Gastrocnemius medialis (tissue), 4 donors: ENCODE measurements around the gene LRRC74A. TPM values are rescaled to one million over a fixed set of nuclear protein-coding genes. Genes with fewer than 3 reads are reported as not detected.

ENCODE experiments used
- ATAC-seq, 2 donors: fragments of 150-250 bp; one replicate each; pipeline ENCODE4 v1.9.1; 2016
- DNase-seq, 2 donors: peaks; one replicate each; pipeline ENCODE4 v3.0.0-alpha.2; 2019
- H3K27ac ChIP-seq, 4 donors: fragments of 200-600 bp; sonication (generic); 1 replicate in 1 of 4; 2 replicates in 3 of 4; pipeline ENCODE4 v1.5.1; 2016 to 2018; ENCODE audit warnings: mild to moderate bottlenecking in 2 of 4, moderate library complexity in 1 of 4
- H3K27me3 ChIP-seq, 3 donors: fragments of 200-600 bp; sonication (generic) in 2 of 3; 1 replicate in 1 of 3; 2 replicates in 2 of 3; pipeline versions ENCODE4 v1.5.1 to v1.6.0; 2016 to 2019; ENCODE audit warnings: mild to moderate bottlenecking in 1 of 3, moderate library complexity in 1 of 3
- H3K36me3 ChIP-seq, 2 donors: fragments of 200-600 bp; sonication (generic) in 1 of 2; one replicate each; pipeline ENCODE4 v1.5.1; 2017 to 2018
- H3K4me1 ChIP-seq, 2 donors: fragments of 200-600 bp; sonication (generic) in 1 of 2; one replicate each; pipeline ENCODE4 v1.5.1; 2016 to 2017; ENCODE audit warnings: mild to moderate bottlenecking in 2 of 2
- H3K4me3 ChIP-seq, 4 donors: fragments of 200-600 bp; sonication (generic) in 3 of 4; 1 replicate in 1 of 4; 2 replicates in 3 of 4; pipeline ENCODE4 v1.5.1; 2016 to 2019; ENCODE audit warnings: mild to moderate bottlenecking in 2 of 4
- H3K9me3 ChIP-seq, 3 donors: fragments of 200-600 bp; sonication (generic) in 2 of 3; 1 replicate in 1 of 3; 2 replicates in 2 of 3; pipeline ENCODE4 v1.5.1; 2016 to 2019
- POLR2A ChIP-seq, 2 donors: fragments of 450-650 bp; IDR thresholded peaks; one replicate each; pipeline ENCODE4 v1.6.1; 2017; ENCODE audit warnings: antibody characterized with exemption in 2 of 2, mild to moderate bottlenecking in 2 of 2, moderate library complexity in 2 of 2
- in situ Hi-C, 4 donors: fragments of 200-750 bp; cut with MboI; loops; one replicate each; pipeline versions ENCODE4 v1.15.0 to v1.8.0; 2017; ENCODE audit warnings: low sequenced_read_pairs in 4 of 4
- intact Hi-C: fragments of 100-400 bp; cut with DNase I; formaldehyde crosslinking; loops from one replicate; pipeline ENCODE4 v1.15.1; 2023; ENCODE audit warnings: low total_unique reads
- total RNA-seq, 4 donors: library from RNA; depleted of rRNA; stranded (reverse); fragments of >200 nt; gene quantifications; one replicate each; pipeline versions ENCODE4 v1.1.0 to v1.2.3, GENCODE V29; 2016
- TF ChIP-seq, protein P1 (sequence below), 5 experiments: fragments of 450-650 bp in 3 of 5; fragments of 200-600 bp in 2 of 5; sonication (generic) in 2 of 5; IDR thresholded peaks in 4 of 5; conservative IDR thresholded peaks in 1 of 5; 1 replicate in 4 of 5; 2 replicates in 1 of 5; pipeline ENCODE4 v1.5.1; 2016 to 2019; ENCODE audit warnings: antibody characterized with exemption in 5 of 5, mild to moderate bottlenecking in 3 of 5, moderate library complexity in 3 of 5

LRRC74A gene
- total RNA-seq, 4 donors from 2014 or later = not detected

DNA sequence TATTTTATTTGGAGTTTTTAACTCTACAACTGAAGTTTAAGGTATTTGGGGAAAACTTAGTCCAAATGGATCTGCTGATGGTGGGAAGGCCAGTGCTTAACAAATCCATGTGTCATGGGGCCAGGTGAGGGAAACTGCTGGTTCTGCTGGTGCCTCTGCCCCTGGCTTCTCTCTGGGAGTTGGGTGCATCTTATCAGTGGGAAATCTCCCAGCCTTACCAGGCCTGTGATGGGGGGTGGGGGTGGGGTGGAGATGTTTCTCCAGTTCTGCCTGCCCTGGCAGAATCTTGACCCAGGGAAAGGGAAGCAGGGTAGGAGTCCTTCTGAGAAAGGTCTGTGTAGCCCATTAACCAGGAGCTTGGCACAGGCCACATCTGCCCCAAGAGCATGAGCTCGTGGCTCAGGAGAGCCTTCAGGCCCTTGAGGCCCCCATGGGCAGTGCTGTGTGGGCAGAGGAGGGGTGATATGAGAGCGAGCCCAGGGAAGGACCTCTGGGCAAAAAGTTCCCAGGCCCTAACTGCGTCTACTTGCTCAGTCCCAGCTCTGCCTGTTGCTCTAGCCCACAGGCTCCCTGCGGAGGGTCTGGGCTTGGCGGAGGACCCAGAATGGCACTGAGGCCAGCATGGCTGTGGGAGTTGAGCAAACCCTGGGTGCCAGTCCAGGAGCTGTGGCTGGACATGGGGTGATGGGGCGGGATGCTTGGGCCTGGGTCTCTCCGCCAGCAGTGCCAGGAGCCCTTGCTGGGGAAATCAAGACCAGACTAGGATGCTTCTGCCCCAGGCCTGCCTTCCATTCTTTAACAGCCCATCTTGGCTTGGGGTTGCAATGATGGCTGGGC lies 46.8 kb upstream of the LRRC74A start:
- ATAC-seq = no peak
- H3K27ac ChIP-seq = no peak overlapping the region
- no peaks in the 10 kb centered on the region for H3K27me3 ChIP-seq
- peaks cover 0 to 8% of the 10 kb centered on the region in 2 donors for H3K36me3 ChIP-seq
- no peaks in the 10 kb centered on the region for H3K9me3 ChIP-seq
- no peak overlapping the region for H3K4me3 ChIP-seq
- TF ChIP-seq, protein P1, sequence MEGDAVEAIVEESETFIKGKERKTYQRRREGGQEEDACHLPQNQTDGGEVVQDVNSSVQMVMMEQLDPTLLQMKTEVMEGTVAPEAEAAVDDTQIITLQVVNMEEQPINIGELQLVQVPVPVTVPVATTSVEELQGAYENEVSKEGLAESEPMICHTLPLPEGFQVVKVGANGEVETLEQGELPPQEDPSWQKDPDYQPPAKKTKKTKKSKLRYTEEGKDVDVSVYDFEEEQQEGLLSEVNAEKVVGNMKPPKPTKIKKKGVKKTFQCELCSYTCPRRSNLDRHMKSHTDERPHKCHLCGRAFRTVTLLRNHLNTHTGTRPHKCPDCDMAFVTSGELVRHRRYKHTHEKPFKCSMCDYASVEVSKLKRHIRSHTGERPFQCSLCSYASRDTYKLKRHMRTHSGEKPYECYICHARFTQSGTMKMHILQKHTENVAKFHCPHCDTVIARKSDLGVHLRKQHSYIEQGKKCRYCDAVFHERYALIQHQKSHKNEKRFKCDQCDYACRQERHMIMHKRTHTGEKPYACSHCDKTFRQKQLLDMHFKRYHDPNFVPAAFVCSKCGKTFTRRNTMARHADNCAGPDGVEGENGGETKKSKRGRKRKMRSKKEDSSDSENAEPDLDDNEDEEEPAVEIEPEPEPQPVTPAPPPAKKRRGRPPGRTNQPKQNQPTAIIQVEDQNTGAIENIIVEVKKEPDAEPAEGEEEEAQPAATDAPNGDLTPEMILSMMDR (IDR thresholded peaks at IDR 0.05 in 4 of 5, conservative IDR thresholded peaks at IDR 0.05 in 1 of 5) = no peak
- intact Hi-C loops (no loop called here), in situ Hi-C loops (loop anchor here in 3 of 4 donors (5.0 to 10.0 kb wide), 2 partner anchors 65 to 67 kb away; no protein-coding TSS in a partner anchor)
- peaks cover 6 to 12% of the 10 kb centered on the region in 2 donors for H3K4me1 ChIP-seq
- DNase-seq = no peak

DNA sequence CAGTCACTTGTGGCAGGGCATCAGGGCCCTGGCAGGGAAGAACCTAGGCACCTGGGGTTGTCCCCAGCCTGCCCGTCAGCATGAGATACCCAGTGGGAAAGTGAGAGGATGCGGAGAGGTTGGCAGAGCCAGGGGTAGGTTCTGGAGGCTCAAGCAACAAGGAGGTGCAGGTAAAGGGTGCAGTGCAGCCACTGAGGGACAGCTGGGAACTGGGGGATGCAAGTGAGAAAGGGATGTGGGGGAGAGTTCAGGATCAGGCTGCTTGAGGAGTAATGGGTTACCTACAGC lies 46.2 kb upstream of the LRRC74A start:
- intact Hi-C loops = no loop called here
- no peaks in the 10 kb centered on the region for H3K9me3 ChIP-seq
- TF ChIP-seq, protein P1 (IDR thresholded peaks at IDR 0.05 in 4 of 5, conservative IDR thresholded peaks at IDR 0.05 in 1 of 5) = no peak
- no peak for TF ChIP-seq POLR2A (IDR thresholded peaks at IDR 0.05)
- H3K4me3 ChIP-seq = no peak overlapping the region
- ATAC-seq (no peak), DNase-seq (no peak)
- in situ Hi-C loops = loop anchor here in 3 of 4 donors (5.0 to 10.0 kb wide), 2 partner anchors 65 to 68 kb away; no protein-coding TSS in a partner anchor
- no peaks in the 10 kb centered on the region for H3K27me3 ChIP-seq
- H3K27ac ChIP-seq = no peak overlapping the region
- peaks cover 0 to 8% of the 10 kb centered on the region in 2 donors for H3K36me3 ChIP-seq
- peaks cover 6 to 15% of the 10 kb centered on the region in 2 donors for H3K4me1 ChIP-seq

DNA sequence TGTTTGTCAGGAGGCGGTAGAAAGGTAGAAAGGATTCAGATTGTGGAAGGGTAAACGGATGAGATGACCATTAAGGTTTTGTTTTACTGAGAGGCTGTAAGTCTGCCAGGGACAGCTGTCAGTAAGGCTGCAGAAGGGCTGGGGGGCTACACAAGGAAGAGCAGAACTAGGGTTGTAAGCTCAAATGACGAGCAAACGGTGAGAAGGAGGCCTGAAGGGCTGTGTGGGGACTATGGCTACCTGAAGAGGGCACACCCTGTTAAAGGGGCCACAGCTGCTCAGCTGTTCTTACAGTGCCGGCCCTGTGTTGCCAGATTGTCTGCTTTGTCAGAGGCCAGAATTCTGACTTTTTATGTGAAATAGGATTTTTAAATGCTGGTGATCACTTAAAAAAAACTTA lies 45.8 kb upstream of the LRRC74A start:
- no peaks in the 10 kb centered on the region for H3K9me3 ChIP-seq
- in situ Hi-C loops (loop anchor here in 3 of 4 donors (5.0 to 10.0 kb wide), 2 partner anchors 66 to 68 kb away; no protein-coding TSS in a partner anchor), intact Hi-C loops (no loop called here)
- H3K4me3 ChIP-seq = no peak overlapping the region
- TF ChIP-seq POLR2A (IDR thresholded peaks at IDR 0.05) = no peak
- TF ChIP-seq, protein P1 (IDR thresholded peaks at IDR 0.05 in 4 of 5, conservative IDR thresholded peaks at IDR 0.05 in 1 of 5) = no peak
- peaks cover 6 to 15% of the 10 kb centered on the region in 2 donors for H3K4me1 ChIP-seq
- no peaks in the 10 kb centered on the region for H3K27me3 ChIP-seq
- H3K36me3 ChIP-seq = peaks cover 0 to 8% of the 10 kb centered on the region in 2 donors
- DNase-seq (no peak), ATAC-seq (no peak)
- H3K27ac ChIP-seq = peak overlapping the region in 2 of 4 donors; percentile 43 to 47

DNA sequence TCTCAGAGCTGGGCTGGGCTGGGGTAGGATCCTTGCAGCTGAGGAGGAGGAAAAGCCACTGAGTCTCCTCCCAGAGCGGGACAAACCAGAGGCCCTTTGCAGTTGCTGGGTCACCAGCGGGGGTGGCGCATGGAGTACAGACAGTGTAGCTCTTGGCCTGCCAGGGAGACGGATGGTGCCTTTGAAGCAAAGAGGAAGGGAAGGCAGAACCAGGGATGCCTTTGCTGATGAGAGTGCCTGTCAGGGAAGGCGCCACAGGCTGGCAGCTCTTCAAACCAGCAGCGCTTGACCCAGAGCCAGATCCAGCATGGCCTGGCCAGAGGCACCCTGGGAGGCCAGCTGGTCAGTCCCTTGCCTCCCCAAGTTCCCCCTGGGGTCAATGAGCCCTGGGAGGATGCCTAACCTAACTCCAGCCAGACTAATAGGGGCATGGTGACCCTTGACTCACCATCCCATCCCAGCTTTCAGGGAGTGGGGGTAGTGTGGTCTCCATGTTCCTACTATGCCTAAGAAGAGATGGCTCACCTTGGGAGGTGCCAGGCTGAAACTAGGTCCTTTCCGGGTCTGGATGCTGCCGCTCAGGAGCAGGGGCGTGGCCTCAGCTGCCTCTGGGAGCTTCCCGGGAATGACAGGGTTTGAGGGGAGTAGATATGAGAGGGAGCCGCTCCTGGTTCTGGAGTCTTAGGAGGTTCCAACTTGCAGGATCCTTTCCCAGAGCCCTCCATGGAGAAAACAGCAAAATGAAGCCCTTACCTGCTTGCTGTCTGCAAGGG lies 45.1 kb upstream of the LRRC74A start:
- in situ Hi-C loops (loop anchor here in 3 of 4 donors (5.0 to 10.0 kb wide), 2 partner anchors 66 to 69 kb away; no protein-coding TSS in a partner anchor), intact Hi-C loops (no loop called here)
- Histone ChIP-seq H3K36me3 (peaks cover 0 to 8% of the 10 kb centered on the region in 2 donors), H3K9me3 (no peaks in the 10 kb centered on the region), H3K4me1 (peaks cover 6 to 15% of the 10 kb centered on the region in 2 donors), H3K4me3 (no peak overlapping the region), H3K27me3 (no peaks in the 10 kb centered on the region), H3K27ac (peak overlapping the region in 2 of 4 donors; percentile 43 to 47)
- TF ChIP-seq POLR2A (IDR thresholded peaks at IDR 0.05) = no peak
- TF ChIP-seq, protein P1 (IDR thresholded peaks at IDR 0.05 in 4 of 5, conservative IDR thresholded peaks at IDR 0.05 in 1 of 5) = no peak
- DNase-seq = no peak
- no peak for ATAC-seq
